GM15510 (cell line): ENCODE results near the gene CAMK1D.

ENCODE experiments used
- POLR2A ChIP-seq: IDR thresholded peaks from 3 replicates; pipeline ENCODE4 v1.6.1; 2011; ENCODE audit warnings: borderline replicate concordance; ENCODE audit not compliant: insufficient read length; ENCODE audit errors: extremely low read depth

CAMK1D gene

DNA sequence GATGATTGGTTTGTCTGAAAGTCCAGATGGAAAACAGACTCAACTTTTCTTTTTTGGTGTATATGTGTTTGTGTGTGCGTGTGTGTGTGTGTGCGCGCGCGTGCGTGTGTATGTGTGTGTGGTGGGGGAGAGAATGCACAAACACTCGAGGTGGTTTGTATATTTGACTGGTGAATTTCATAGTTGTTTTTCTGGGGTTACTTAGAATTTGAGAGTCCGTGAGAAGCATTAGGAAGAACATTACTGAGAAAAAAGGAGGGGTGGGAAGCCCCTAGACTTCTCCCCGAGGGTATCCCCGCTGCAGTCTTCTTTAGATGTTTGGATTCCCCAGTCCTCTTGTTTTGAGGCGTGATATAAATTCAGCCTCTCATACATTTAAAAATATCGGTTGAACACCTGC is 6.0 kb downstream of the CAMK1D start:
- TF ChIP-seq POLR2A, result no peak

GRCh38 chr10:12357525-12358151 is 8.3 kb downstream of the CAMK1D start:
- TF ChIP-seq POLR2A, result no peak

- TF ChIP-seq POLR2A, result no peak
Measured at GRCh38 chr10:12358863-12359564, 9.7 kb downstream of the CAMK1D start.

DNA sequence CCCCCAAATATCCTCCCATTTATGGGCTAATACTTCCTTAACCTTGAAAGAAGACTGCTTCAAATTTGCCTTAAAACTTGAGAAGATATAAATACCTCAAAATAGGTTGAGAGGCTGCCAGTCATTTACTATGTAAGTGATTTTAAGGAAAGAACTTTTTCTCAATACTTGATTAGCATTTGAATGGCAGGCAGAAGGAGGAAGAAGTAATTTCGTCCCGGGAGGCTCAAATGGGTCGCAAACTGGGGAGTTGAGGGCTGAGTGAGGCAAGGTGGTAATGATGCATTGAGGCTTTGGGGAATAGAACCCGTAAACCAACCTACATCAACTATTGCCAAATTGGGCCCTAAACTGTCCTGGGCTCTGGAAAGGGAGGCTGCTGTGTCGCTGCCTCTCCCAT is 11.1 kb downstream of the CAMK1D start:
- TF ChIP-seq POLR2A, result no peak

DNA sequence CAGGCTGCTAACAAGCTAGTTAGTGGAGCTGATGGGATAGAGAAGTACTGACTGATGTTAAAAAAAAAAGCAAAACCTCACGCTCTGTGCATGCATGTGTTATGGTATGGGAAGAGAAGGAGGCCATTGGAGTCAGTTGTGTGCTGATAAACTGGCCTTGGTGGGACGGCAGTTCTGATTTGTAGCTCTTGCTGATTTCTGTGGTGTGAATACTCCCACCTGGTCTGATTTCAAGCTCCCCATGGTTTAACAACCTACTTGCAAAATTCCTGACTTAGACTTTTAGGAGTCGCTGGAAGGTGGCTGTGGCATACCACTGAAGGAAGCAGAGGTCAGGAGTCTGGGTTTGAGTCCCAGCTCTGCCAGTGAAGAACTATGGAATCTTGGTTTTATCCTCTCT is 15.2 kb downstream of the CAMK1D start:
- no peak for TF ChIP-seq POLR2A

GRCh38 chr10:12367272-12367671 is 17.9 kb downstream of the CAMK1D start:
- no peak for TF ChIP-seq POLR2A

DNA sequence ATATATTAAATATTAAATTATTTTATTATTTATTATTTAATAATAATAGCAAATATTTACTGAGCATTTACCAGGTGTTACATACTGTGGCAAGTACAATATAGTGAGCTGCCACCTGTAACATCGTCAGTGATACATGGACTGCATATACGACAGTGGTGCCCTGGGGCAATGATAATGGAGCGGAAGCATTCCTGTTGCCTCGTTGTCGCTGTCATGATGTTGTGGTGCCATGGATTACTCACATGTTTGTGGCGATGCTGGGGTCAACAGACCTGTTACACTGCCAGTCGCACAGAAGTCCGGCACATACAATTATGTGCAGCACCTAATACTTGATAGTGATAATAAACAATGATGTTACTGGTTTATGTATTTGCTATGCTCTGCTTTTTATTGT is 20.6 kb downstream of the CAMK1D start:
- TF ChIP-seq POLR2A, result no peak

- no peak for TF ChIP-seq POLR2A
Measured at GRCh38 chr10:12372846-12373245, 23.5 kb downstream of the CAMK1D start.

DNA sequence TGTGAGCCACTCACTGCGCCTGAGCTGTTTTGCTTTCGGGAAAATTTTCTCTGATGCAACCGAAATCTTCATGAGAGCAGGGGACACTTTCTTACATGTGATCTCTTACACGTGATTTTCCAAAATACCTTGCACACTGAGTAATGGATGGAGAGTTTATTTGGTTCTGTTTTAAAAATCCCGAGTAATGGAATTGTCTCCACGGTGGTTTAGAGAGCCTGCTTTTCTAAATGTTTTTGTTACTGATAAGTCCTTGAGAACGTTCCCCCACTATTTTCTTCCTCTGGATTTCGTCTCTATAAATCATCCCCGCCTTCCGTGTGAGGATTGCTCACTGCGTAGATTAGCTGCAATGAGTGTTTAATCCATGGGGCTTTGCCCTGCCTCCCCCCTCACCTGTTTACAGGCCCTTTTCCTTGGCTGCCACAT is 25.7 kb downstream of the CAMK1D start:
- TF ChIP-seq POLR2A, result no peak

DNA sequence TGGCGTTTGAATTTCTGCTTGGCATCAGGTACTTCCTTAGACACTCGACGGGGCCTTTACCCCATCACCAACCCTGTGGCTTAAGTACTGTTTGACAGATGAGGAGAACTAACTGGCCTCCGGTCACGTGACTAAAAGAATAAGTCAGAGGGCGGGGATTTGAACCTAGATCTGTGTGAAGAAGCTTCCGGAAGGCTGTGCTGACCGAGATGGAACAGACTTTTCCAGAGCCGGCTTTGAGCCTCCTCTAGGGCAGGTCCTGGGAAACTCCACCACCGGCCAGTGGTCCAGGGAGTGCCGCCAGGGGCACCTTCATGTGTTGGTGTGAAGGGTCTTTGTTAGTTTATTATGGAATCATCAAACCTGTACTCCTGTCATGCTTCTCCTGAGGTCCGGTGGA is 26.9 kb downstream of the CAMK1D start:
- no peak for TF ChIP-seq POLR2A

- no peak for TF ChIP-seq POLR2A
Measured at GRCh38 chr10:12377658-12378290, 28.4 kb downstream of the CAMK1D start.

DNA sequence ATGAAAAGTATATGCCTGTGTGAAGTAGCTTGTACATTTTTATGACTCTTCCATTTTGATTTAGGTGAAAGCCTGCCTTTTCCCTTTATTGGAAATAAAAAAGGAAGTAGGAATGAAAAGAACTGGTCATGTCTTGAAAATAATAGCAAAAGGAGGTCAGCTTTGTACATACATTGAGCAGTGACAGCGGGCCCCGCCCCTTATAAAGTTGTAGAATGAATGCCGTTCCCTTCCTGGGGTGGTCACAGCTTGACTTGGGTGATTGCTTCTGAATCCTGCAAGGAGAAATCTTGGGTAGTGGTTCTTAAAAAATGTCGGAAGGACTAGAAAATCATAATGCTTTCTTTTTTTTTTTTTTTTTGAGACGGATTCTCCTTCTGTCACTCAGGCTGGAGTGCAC is 31.7 kb downstream of the CAMK1D start:
- TF ChIP-seq POLR2A, result no peak

DNA sequence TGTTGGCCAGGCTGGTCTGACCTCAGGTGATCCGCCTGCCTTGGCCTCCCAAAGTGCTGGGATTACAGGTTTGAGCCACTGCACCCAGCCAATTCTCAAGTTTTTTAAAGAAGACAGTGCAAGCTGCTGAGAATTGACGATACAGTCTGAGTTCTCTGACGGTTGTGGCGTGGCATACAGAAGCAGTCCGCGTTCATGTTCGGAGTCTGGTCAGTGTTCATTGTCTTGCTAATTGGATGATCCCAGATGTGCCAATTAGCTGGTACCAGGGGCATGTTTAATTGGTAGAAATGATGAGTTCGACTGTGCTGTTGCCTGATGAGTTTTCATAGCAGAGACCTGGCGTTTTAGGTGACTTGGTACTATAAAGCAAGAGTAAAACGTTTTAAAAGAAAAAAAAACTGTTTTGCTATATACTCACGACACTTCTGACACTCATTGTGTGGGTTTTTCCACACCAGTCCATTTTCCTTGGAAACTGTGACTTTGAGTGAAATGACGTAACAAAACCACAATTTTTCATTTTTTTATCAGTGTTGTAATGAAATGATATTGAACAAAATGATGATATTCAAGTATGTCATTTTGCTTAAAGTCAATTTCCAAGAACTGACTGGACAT is 32.3 kb downstream of the CAMK1D start:
- TF ChIP-seq POLR2A, result no peak

DNA sequence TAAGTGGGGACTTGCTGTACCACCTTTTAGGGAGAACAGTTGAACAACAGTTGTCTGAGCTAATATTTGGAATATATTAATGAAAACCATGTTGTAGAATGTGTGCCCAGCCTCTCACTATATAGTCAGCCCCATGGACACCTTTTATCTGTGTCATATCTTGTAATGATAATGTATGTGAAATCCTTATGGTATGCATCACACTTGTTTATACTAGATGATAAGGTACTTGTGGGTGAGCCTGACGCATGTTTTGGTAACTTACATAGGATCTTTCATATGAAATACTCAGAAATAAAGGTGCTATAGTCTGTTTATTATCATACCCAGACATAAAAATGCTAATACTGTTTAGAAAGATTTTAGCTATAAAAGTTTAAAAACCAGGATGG is 32.8 kb downstream of the CAMK1D start:
- no peak for TF ChIP-seq POLR2A

GRCh38 chr10:12382956-12383531 is 33.7 kb downstream of the CAMK1D start:
- no peak for TF ChIP-seq POLR2A
